IPS-18c (cell line): ENCODE data around the gene RBBP7.
A peak's percentile ranks its signal among the peaks of the same experiment; 100 is the strongest.

ENCODE experiments used
- H3K4me3 ChIP-seq: 2 replicates; pipeline ENCODE4 v1.7.0; 2013; ENCODE audit warnings: low read depth, mild to moderate bottlenecking, low read length, moderate library complexity; ENCODE audit not compliant: insufficient read depth
- H3K9me3 ChIP-seq: one replicate; pipeline ENCODE4 v1.6.1; 2013; ENCODE audit warnings: mild to moderate bottlenecking, low read length, moderate library complexity; ENCODE audit not compliant: control insufficient read depth, insufficient read depth

RBBP7 gene

GRCh38 chrX:16870095-16870861 is at the start of gene RBBP7:
TSS of gene RBBP7 (minus strand) at chrX:16870362. CDS start at chrX:16870053, 309 bp downstream.
- Histone ChIP-seq H3K4me3 (peak within 1 kb of the TSS; percentile 92), H3K9me3 (peaks cover 5% of the 10 kb centered on the region)

DNA sequence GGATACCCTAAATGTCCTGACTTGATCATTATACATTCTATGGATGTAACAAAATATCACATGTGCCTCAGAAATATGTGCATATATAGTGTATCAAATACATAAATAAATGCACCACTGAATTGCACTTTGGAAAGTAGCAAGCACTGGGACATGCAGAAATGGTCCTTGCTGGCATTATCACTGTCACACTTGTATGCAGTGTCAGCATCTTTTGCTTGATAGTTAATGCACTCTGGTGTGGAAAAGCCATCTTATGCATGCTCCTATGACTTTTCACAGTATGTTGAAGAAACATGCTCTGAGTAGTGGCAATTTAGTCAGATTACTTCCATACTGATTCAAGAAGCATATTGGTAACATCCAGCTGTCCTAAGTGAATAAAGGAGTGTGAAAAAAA is 48.8 kb upstream of the RBBP7 start:
- H3K4me3 ChIP-seq: no peak overlapping the region

GRCh38 chrX:16917120-16917519 is 47.0 kb upstream of the RBBP7 start:
- no peaks in the 10 kb centered on the region for H3K9me3 ChIP-seq
- no peak overlapping the region for H3K4me3 ChIP-seq

More for the DNA sequence above, 48.8 kb upstream of the RBBP7 start:
- no peaks in the 10 kb centered on the region for H3K9me3 ChIP-seq

DNA sequence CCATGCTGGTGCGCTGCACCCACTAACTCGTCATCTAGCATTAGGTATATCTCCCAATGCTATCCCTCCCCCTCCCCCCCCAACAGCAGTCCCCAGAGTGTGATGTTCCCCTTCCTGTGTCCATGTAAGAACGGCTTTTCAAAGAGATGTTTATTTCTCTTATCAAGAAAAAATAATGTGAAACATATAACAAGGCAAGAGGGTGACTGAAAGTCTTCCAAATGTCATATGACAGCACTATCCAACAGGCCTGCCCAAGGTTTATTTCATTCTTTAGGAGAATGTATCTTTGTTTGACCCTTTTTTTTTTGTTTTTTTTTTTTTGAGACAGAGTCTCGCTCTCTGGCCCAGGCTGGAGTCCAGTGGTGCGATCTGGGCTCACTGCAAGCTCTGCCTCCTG is 46.4 kb upstream of the RBBP7 start:
- no peak overlapping the region for H3K4me3 ChIP-seq
- H3K9me3 ChIP-seq: no peaks in the 10 kb centered on the region

DNA sequence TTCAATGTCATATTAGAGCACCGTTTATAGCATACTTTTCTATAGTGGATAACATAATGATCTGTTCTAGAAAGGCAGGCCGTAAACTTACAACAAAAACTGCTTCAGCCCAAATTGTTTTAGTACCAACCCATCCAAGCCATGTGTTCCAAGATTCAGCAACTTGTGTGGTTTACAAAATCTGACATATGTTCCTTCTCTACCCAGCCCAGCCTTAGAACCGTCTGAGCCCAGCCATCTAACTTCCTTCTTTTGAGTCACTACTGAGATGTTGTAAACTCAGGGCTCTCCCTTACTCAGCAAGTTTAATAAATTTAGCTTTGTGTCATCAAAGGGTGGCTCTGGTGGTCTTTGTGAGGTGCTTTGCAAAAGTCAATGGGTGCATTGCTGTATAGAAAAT is 43.9 kb upstream of the RBBP7 start:
- no peaks in the 10 kb centered on the region for H3K9me3 ChIP-seq
- H3K4me3 ChIP-seq: no peak overlapping the region

DNA sequence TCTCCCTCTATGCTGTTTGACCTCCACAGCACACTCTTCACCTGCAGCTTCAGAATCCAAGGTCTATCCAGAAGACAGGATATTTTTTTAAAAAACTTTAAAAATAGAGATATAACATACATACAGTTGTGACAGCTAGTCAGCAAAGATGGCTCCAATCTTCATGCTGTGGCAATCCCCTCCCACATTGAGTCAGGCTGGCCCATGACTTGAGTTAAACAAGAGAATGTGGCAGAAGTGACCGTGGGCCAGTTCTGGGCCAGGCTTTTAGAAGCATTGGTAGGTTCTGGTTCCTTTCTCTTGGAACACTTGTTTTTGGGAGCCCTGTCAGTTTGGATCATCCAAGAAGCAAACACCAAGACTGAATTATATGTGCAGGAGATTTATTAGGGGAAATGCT is 40.2 kb upstream of the RBBP7 start:
- Histone ChIP-seq H3K9me3 (no peaks in the 10 kb centered on the region), H3K4me3 (no peak overlapping the region)

DNA sequence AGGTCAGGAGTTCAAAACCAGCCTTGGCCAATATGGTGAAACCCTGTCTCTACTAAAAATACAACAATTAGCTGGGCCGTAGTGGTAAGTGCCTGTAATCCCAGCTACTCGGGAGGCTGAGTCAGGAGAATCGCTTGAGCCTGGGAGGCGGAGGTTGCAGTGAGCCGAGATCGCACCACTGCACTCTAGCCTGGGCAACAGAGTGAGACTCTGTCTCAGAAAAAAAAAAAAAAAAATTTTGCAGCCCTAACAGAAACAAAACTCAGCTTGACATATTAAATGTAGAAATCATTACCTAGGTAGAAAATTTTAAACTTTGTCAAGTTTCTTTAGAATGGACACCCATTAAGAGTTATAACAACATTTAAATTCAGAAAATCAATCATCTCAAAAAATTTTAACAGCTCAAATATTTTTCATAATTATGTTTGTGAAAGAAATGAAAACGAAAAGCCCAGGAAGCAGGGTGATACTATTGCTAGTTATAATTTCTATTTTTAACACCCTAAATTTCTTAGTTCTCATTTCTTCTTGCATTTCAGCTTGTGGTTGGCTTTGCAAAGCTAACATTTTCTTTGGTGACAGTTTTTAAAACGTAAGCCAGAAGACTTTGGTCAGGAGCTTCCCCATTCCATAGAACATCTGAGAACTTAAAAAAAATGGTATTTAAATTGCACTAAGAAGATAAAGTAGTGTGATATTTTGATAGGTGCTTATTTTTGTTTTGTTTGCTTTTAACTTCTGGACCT is 33.3 kb upstream of the RBBP7 start:
- H3K9me3 ChIP-seq: no peaks in the 10 kb centered on the region
- H3K4me3 ChIP-seq: no peak overlapping the region

GRCh38 chrX:16897445-16897844 is 27.3 kb upstream of the RBBP7 start:
- H3K4me3 ChIP-seq: no peak overlapping the region
- no peaks in the 10 kb centered on the region for H3K9me3 ChIP-seq

DNA sequence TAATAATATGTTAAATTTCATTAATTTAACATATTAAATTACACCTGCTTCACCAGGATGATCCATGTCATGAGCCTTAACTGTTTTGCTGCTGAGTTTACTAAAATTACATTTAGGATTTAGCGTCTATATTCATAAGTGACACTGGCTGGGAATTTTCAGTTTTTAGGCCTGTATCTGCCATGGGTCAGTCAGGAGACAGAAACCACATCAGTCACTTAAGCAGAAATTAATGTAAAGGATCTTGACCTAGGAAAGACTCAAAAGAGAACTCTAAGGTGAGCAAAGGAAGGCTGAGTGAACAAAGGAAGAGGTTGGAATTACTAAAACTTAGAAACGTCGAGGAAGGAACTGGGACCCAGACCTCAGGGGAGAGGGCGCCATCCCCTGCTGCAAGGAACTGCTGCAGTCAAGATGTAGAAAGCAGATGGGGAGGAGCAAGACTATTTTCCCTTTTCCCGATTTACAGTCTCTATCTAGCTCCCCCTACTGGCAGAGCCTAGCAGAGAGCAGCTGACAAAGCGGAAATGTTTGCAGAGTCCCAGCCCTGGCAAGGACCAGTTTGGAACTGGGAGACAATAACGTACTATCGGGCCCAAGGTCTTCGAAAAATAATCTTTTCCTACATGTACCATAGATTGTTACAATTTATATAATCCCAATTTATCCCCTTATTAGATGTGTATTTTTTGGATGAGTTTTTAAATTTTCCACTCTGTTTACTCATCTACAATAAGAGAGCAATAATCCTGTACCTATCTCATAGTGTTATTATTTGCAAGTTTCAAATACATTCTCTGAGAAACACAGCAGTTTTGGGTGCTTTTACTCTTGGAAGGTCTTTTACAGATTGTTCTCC is 22.6 kb upstream of the RBBP7 start:
- Histone ChIP-seq H3K9me3 (no peaks in the 10 kb centered on the region), H3K4me3 (no peak overlapping the region)

DNA sequence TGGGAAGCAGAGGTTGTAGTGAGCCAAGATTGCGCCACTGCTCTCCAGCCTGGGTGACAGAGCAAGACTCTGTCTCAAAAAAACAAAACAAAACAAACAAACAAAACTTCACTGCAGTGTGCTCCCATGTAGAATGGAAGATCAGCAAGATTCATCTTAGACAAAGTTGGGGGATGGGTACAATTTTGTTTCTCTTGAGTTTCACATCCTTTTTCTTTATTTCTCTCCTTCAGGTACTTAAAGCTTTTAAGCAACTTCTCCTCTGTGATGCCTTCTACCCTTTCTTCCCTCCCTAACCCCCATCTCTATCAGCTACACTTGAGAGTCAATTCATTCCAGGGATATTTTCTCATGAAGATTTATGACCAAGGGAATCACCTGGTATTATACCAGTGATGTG is 15.5 kb upstream of the RBBP7 start:
- no peaks in the 10 kb centered on the region for H3K9me3 ChIP-seq
- no peak overlapping the region for H3K4me3 ChIP-seq

DNA sequence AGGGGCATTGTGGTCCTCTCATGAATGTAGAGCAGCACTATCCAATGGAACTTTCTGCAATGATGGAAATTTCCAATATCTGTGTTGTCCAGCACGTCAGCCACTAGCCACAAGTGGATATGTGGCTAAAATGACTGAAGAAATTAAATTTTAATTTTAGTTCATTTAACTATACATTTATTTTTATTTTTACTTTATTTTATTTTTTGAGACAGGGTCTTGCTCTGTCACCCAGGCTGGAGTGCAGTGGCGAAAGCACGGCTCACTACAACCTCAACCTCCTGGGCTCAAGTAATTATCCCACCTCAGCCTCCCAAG is 13.3 kb upstream of the RBBP7 start:
- peak overlapping the region; percentile 63; the same call in 1 of the 2 replicates for H3K4me3 ChIP-seq
- H3K9me3 ChIP-seq: no peaks in the 10 kb centered on the region

GRCh38 chrX:16882702-16883486 is 12.7 kb upstream of the RBBP7 start:
- Histone ChIP-seq H3K4me3 (peak overlapping the region; percentile 63), H3K9me3 (no peaks in the 10 kb centered on the region)

- Histone ChIP-seq H3K4me3 (no peak overlapping the region), H3K9me3 (no peaks in the 10 kb centered on the region)
These were observed 12.0 kb upstream of the RBBP7 start for GRCh38 chrX:16882169-16882568.

GRCh38 chrX:16876696-16877095 is 6.5 kb upstream of the RBBP7 start:
- Histone ChIP-seq H3K9me3 (no peaks in the 10 kb centered on the region), H3K4me3 (no peak overlapping the region)

GRCh38 chrX:16874458-16875095 is 4.4 kb upstream of the RBBP7 start:
- Histone ChIP-seq H3K9me3 (peaks cover 4% of the 10 kb centered on the region), H3K4me3 (no peak overlapping the region)

DNA sequence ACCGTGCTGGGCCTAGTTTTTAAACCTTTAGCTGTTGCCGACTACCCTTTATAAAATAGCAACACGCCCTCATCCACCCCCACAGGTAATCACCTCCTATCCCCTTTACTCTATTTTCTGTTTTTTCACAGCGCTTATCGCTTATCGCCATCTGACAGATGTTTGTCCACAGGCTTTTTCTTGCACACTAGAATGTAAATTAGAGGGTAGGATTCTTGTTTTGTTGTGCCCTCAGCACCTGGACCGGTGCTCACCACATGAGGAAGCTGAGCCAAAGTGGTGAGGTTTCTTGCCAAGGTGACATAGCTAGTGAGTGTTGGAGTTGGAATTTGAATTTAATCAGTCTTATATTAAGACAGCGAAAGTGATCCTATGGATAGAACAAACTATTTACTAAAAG is 2.9 kb upstream of the RBBP7 start:
- no peak overlapping the region for H3K4me3 ChIP-seq

More for the DNA sequence above, 2.9 kb upstream of the RBBP7 start:
- peaks cover 5% of the 10 kb centered on the region for H3K9me3 ChIP-seq
